Measurements from ENCODE around the gene PTGFRN. TPM values are rescaled to one million over a fixed set of nuclear protein-coding genes. Genes with fewer than 3 reads are reported as not detected.

Gene PTGFRN
- total and polyA plus RNA-seq, 2 of the 4 experiments (the other 2 are of a cell fraction): 0.90 to 1.1 TPM

GRCh38 chr1:116914667-116915066 lies 5.0 kb downstream of the PTGFRN start:
- Histone ChIP-seq H2BK20ac (ENCODE audit: low read depth, low read length) (no peak overlapping the region), H2AK5ac (ENCODE audit: low read depth, low read length) (no peak overlapping the region), H3K56ac (ENCODE audit: extremely low read depth, insufficient read depth, low read length) (no peak overlapping the region), H3K4me1 (ENCODE audit: control insufficient read depth, insufficient read depth, low read length) (no peaks in the 10 kb centered on the region), H3K23ac (ENCODE audit: low read depth, low read length) (no peak overlapping the region), H4K20me1 (ENCODE audit: insufficient read depth, low read length) (no peaks in the 10 kb centered on the region), H4K8ac (ENCODE audit: low read depth in 2 of 2, low read length in 2 of 2) (no peak overlapping the region), H3K4me3 (ENCODE audit: insufficient read depth, low read depth, low read length) (no peak overlapping the region), H3K27ac (ENCODE audit: insufficient read depth, low read length) (no peak overlapping the region), H4K5ac (ENCODE audit: low read depth, low read length) (no peak overlapping the region), H3K14ac (replicated peaks; ENCODE audit: low read depth, low read length) (no peak overlapping the region), H3K9ac (ENCODE audit: low read depth, low read length) (no peak overlapping the region), H3K4ac (ENCODE audit: low read depth, low read length) (no peak overlapping the region), H3K18ac (ENCODE audit: low read depth, low read length) (no peak overlapping the region), H4K91ac (ENCODE audit: insufficient read depth, low read depth, low read length) (no peak overlapping the region), H2AK9ac (replicated peaks; ENCODE audit: low read depth, low read length, poor library complexity) (no peak overlapping the region), H3K9me1 (ENCODE audit: insufficient read depth, low read length) (no peaks in the 10 kb centered on the region), H3K36me3 (ENCODE audit: control insufficient read depth, insufficient read depth, low read length) (no peaks in the 10 kb centered on the region), H3K27me3 (ENCODE audit: control insufficient read depth, insufficient read depth, low read length) (peaks cover 45% of the 10 kb centered on the region), H2AFZ (replicated peaks; ENCODE audit: low read length, poor library complexity) (no peak overlapping the region), H2BK120ac (ENCODE audit: low read depth, low read length) (no peak overlapping the region), H3K9me3 (ENCODE audit: control insufficient read depth, insufficient read depth, low read length) (no peaks in the 10 kb centered on the region), H2BK15ac (ENCODE audit: low read depth, low read length) (no peak overlapping the region), H3K4me2 (ENCODE audit: low read depth, low read length) (no peak overlapping the region), H2BK5ac (ENCODE audit: low read depth, low read length, poor library complexity, severe bottlenecking) (no peak overlapping the region), H3K79me1 (ENCODE audit: low read depth in 1 of 2, low read length in 2 of 2) (no peaks in the 10 kb centered on the region)
- DNase-seq (no peak), ATAC-seq (ENCODE audit: low read depth) (no peak)
- intact Hi-C loops (cut with micrococcal nuclease) (no loop called here), in situ Hi-C loops (cut with MboI; ENCODE audit: low sequenced_read_pairs) (no loop called here), dilution Hi-C loops (cut with HindIII; ENCODE audit: low sequenced_read_pairs, unreplicated experiment) (no loop called here)
- ChIA-PET CTCF (interaction anchor here (0.6 kb wide), 1 partner anchor 136 kb away, joined by 3 read pairs; no protein-coding TSS in a partner anchor), POLR2A (ENCODE audit: unreplicated experiment) (no interaction called here)
- TF ChIP-seq RCOR1 (IDR thresholded peaks at IDR 0.05; ENCODE audit: insufficient replicate concordance, low read length): no peak
- TF ChIP-seq RFX5 (IDR thresholded peaks at IDR 0.05; ENCODE audit: low read depth, low read length): no peak
- no peak for TF ChIP-seq USF2 (IDR thresholded peaks at IDR 0.05; ENCODE audit: low read depth, low read length)
- TF ChIP-seq, protein P1, sequence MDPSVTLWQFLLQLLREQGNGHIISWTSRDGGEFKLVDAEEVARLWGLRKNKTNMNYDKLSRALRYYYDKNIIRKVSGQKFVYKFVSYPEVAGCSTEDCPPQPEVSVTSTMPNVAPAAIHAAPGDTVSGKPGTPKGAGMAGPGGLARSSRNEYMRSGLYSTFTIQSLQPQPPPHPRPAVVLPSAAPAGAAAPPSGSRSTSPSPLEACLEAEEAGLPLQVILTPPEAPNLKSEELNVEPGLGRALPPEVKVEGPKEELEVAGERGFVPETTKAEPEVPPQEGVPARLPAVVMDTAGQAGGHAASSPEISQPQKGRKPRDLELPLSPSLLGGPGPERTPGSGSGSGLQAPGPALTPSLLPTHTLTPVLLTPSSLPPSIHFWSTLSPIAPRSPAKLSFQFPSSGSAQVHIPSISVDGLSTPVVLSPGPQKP (IDR thresholded peaks at IDR 0.05; ENCODE audit: borderline replicate concordance, low read depth, low read length): no peak
- no TSS peak for BruUV-seq (replicated peaks)
- WGBS, 2 experiments (ENCODE audit: extremely low coverage in 2 of 2, insufficient read length in 1 of 2): no CpG with 5 or more reads among the region's 7 CpGs
